Measurements from ENCODE around the gene FASN.

DNA sequence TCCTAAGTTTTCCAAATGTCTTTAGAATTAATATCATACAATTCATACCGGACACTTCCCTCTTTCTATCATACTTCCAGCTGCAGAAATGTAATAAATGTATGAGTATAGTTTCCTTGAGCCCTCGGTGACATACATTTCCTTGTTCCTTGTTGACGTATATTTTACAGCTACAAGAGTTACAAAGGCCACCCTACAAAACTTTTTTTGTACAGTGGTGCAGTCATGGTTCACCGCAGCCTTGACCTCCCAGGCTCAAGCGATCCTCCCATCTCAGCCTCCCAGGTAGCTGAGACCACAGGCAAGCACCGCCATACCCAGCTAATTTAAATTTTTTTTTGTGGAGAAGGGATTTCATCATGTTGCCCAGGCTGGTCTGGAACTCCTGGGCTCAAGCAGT lies 25.2 kb downstream of the FASN start:
- TF ChIP-seq CTCF (IDR thresholded peaks at IDR 0.05) (no peak), ZFX (IDR thresholded peaks at IDR 0.05; ENCODE audit: borderline replicate concordance) (no peak)
